Activated T-cell treated with anti-CD3 and anti-CD28 coated beads for 4 hours (primary cell): ENCODE results near the gene TMEM236.

Source experiments
- DNase-seq: peaks from one replicate; pipeline ENCODE4 v3.0.0-alpha.2; 2020

Gene TMEM236

GRCh38 chr10:17742918-17743317, 9.1 kb upstream of the TMEM236 start:
- peak; percentile 63 for DNase-seq

- DNase-seq = no peak
Observed at GRCh38 chr10:17743437-17743836, 8.6 kb upstream of the TMEM236 start.

- no peak for DNase-seq
Observed at GRCh38 chr10:17744341-17744861, 7.6 kb upstream of the TMEM236 start.

GRCh38 chr10:17747883-17748550, 4.0 kb upstream of the TMEM236 start:
- no peak for DNase-seq

GRCh38 chr10:17749890-17750289, 2.1 kb upstream of the TMEM236 start:
- no peak for DNase-seq

GRCh38 chr10:17756557-17757217, 4.7 kb downstream of the TMEM236 start:
- no peak for DNase-seq

GRCh38 chr10:17758200-17758599, 6.2 kb downstream of the TMEM236 start:
- DNase-seq = no peak

- no peak for DNase-seq
Observed at GRCh38 chr10:17758896-17759295, 6.9 kb downstream of the TMEM236 start.

GRCh38 chr10:17764142-17764541, 12.1 kb downstream of the TMEM236 start:
- DNase-seq = no peak

GRCh38 chr10:17765602-17766001, 13.6 kb downstream of the TMEM236 start:
- DNase-seq = no peak

GRCh38 chr10:17766731-17767130, 14.7 kb downstream of the TMEM236 start:
- DNase-seq = no peak

- DNase-seq = no peak
Observed at GRCh38 chr10:17768496-17768895, 16.5 kb downstream of the TMEM236 start.

- no peak for DNase-seq
Observed at GRCh38 chr10:17768957-17769356, 17.0 kb downstream of the TMEM236 start.

- DNase-seq = no peak
Observed at GRCh38 chr10:17771017-17771416, 19.0 kb downstream of the TMEM236 start.

GRCh38 chr10:17779784-17780183, 27.8 kb downstream of the TMEM236 start:
- DNase-seq = no peak

- DNase-seq = no peak
Observed at GRCh38 chr10:17780727-17781126, 28.7 kb downstream of the TMEM236 start.

GRCh38 chr10:17781856-17782255, 29.9 kb downstream of the TMEM236 start:
- DNase-seq = no peak

- DNase-seq = no peak
Observed at GRCh38 chr10:17782921-17783665, 31.1 kb downstream of the TMEM236 start.

GRCh38 chr10:17783751-17784150, 31.8 kb downstream of the TMEM236 start:
- DNase-seq = no peak

- DNase-seq = no peak
Observed at GRCh38 chr10:17784688-17785087, 32.7 kb downstream of the TMEM236 start.

- DNase-seq = no peak
Observed at GRCh38 chr10:17785276-17785930, 33.4 kb downstream of the TMEM236 start.

- no peak for DNase-seq
Observed at GRCh38 chr10:17787087-17787961, 35.3 kb downstream of the TMEM236 start.
